H1 (cell line): Measurements from ENCODE around the gene USP54. TPM values are rescaled to one million over a fixed set of nuclear protein-coding genes. Genes with fewer than 3 reads are reported as not detected.

Experiments
- CHD7 ChIP-seq: fragments of 300-600 bp; sonication (generic); IDR thresholded peaks from 2 replicates; pipeline ENCODE4 v1.7.1; 2012; ENCODE audit warnings: low read length, moderate library complexity, mild to moderate bottlenecking, inconsistent platforms; ENCODE audit not compliant: insufficient replicate concordance
- NANOG ChIP-seq: IDR thresholded peaks from 2 replicates; pipeline ENCODE4 v1.6.1; 2011; ENCODE audit warnings: low read length, low read depth, mild to moderate bottlenecking, inconsistent platforms; ENCODE audit not compliant: insufficient read depth, poor library complexity, severe bottlenecking
- PHF8 ChIP-seq: fragments of 200-600 bp; sonication (generic); conservative IDR thresholded peaks from 2 replicates; pipeline ENCODE4 v1.7.1; 2012; ENCODE audit warnings: low read depth, mild to moderate bottlenecking, inconsistent platforms, low read length, moderate library complexity
- POU5F1 ChIP-seq: IDR thresholded peaks from 2 replicates; pipeline ENCODE4 v1.6.1; 2011; ENCODE audit warnings: low read depth, mild to moderate bottlenecking, low read length, moderate library complexity
- RBBP5 ChIP-seq: IDR thresholded peaks from 2 replicates; pipeline ENCODE4 v1.7.1; 2012; ENCODE audit warnings: low read depth, mild to moderate bottlenecking, inconsistent platforms, low read length, moderate library complexity, borderline replicate concordance
- RFX5 ChIP-seq: IDR thresholded peaks from 2 replicates; pipeline ENCODE4 v1.6.1; 2011; ENCODE audit warnings: low read depth, low read length, improper control_type of control experiment, borderline replicate concordance
- SP4 ChIP-seq: IDR thresholded peaks from 2 replicates; pipeline ENCODE4 v1.6.1; 2012; ENCODE audit warnings: low read length, inconsistent platforms
- TEAD4 ChIP-seq: IDR thresholded peaks from 2 replicates; pipeline ENCODE4 v1.6.1; 2012; ENCODE audit warnings: low read depth, low read length, inconsistent platforms, mixed read lengths
- polyA plus RNA-seq, 7 experiments: library from polyadenylated mRNA; depleted of rRNA in 3 of 7; stranded (reverse) in 5 of 7; unstranded in 2 of 7; fragments of >200 nt in 5 of 7; fragments of 200-250 nt in 2 of 7; gene quantifications; 1 replicate in 5 of 7; 2 replicates in 1 of 7; 4 replicates in 1 of 7; pipeline versions ENCODE4 v1.2.1 to v1.2.3, GENCODE V29; 2011 to 2013; ENCODE audit warnings: missing spikeins in 2 of 7, mixed read lengths in 2 of 7
- total RNA-seq: library from RNA; stranded (reverse); fragmentation: NEBNext Ultra II Directional; extraction: Animal tissue kit (Norgen Biotek cat#: 25700); gene quantifications from 2 replicates; pipeline ENCODE4 v1.2.1, GENCODE V29; 2021

Gene USP54
- total and polyA plus RNA-seq, 2 of the 8 experiments (the other 6 are each of a cell fraction or from before 2014, with no cell fraction given), result 46.2 to 65.6 TPM

- TF ChIP-seq CHD7 (no peak), SP4 (no peak), NANOG (no peak), PHF8 (no peak), POU5F1 (no peak), RFX5 (no peak), TEAD4 (no peak), RBBP5 (no peak)
Observed at GRCh38 chr10:73522263-73522662, 68.9 kb downstream of the USP54 start (continued).
